Measurements from ENCODE around the gene RNF34.

RNF34 gene

DNA sequence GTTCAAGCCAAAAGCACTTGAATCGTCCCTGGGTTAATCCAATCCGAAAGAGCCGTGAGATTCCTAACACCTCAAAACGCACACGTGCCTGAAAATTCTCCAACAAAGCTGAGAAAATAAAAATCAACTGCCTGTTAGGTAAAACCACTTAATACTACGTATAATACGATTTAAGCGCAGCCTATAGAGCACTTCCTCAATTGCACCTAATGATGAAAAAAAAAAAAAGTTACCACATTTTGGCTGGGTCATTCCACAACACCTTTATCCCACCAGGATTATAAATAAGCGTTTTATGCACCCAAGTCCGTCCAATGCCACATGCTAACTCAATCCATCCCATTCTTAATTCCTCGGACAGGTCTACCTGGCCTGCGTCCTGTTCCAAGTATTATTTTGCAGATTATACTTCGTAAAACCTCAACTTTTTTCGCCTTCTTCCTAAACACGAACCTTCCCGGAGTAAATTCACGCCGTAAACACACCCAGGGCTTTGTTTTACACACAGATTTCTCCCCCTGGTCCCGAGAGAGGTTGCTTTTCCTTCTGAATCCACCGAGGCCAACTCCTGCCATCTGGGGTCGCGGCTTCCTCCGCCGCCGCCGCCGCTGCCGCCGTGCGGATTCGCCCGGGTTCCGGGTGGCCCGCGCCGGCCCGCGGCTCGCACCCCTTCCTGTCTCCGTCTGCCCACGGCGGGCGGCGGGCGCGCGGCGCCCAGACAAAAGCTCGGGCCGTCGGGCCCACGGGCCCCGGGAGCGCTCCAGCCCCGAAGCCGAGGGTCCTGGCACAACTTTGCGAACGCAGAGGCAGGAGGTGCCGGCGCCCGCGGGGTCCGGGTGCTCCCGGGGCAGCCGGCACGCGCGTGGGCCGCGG lies 66.2 kb downstream of the RNF34 start:
- in situ Hi-C loops (cut with MboI; ENCODE audit: low sequenced_read_pairs) = no loop called here

DNA sequence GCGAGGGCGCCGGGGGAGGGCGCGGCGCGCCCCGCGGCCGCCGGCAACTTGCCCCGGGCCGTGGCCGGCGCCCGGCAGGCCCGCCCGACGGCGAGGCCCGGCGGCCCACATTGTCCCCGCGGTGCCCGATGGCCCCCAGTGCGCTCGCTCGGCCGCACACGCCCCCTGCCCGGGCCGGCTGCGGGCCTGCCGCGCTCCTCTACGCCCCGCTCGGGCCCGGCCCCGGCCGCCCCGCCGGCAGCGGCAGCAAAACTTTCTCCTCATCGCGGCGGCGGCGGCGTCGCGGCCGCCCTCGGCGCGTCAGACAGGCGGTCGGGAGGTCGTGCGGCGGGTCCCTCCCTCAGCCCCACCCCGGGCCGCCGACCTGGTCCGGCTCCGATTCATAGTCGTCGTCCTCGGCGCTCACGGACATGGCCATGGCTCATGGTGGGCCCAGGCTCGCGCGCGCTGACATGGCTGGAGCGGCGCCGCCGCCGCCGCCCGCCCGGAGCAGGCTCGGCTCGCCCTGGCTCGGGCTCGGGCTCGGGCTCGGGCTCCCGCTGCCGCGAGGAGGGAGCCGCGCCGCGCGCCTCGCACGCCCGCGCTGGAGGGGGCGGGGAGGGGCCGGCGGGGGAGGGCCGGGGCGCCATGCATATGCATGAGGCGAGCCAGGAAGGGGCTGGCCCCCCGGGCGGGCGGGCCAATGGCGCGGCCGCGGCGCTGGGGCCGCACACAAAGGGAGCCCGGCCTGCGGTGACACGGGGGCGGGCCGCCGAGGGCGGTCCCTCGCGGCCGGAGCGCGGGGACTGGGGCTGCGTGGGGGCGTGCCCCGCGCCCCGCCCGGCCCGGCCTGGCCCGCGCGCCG lies 67.1 kb downstream of the RNF34 start:
- in situ Hi-C loops (cut with MboI; ENCODE audit: low sequenced_read_pairs) = no loop called here

DNA sequence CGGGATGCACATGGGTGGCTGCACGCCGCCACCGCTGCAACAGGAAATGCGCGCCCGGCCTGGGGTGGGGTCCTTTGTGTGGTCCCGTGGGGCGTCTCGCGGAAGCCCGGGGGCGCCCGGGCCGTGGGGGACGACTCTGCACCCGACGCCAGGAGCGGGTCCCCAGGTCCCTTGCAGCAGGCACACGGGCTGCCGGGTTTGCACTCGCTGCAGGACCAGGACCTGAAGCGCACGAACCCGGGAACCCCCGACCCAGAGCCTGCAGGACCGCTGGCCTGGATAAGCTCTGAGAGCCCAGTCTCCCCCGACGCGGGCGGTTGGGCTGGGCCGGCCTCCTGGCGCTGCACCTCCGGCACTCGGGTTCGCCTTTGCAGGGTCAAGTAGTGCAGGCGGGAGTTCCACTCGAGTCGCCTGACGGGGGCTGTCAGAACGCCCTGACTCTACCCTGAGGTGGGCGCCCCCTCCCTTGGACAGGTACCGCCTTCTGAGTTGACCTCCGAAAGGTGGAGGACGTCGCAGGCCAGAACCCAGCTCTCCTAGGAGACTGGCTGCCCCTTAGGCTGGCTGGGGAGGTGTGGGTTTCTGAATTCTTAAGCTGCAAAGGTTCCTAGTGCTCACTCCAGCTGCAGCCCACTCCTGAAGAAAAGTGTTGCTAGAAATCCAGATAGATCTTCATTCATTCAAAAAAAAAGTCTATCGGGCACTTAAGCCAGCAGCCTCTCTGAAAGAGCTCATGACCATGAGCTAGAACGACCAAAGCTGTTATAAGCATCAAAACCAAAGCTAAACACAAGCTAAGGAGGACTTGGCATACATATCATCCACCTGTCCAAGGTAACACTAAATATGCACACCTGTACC lies 68.0 kb downstream of the RNF34 start:
- in situ Hi-C loops (cut with MboI; ENCODE audit: low sequenced_read_pairs) = no loop called here

DNA sequence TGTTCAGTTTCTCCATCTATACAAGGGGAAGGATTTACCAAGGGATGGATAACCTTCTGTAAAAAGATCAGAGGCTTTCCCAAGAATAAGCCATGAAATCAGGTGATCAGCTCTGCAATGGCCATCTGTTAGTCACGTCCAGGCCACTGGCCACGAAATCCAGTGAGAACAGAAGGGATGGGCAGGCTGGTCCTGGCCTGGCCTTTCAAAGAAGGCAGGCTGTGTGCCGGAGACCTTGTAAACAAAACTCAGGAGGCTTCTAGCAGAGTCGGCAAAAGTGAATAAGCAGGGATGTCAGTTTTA lies 68.5 kb downstream of the RNF34 start:
- in situ Hi-C loops (cut with MboI; ENCODE audit: low sequenced_read_pairs) = no loop called here

DNA sequence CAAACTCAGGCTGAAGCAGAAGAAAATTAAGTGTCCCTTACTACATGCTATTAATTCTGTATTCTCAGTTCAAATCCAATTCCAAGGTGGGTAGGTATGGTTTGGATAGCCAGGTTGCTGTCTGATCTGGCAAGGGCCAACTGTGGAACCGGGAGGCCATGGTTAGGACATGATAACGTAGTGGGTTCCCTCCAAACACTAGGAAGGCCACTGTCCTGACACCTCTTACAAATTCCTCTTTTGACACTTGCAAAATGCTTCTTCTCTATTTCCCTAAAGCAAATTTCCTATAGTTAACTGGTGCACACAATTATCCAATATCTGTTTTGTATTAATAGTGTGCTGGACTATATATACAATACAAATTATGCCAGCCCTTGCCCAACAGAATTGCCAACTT lies 70.8 kb downstream of the RNF34 start:
- in situ Hi-C loops (cut with MboI; ENCODE audit: low sequenced_read_pairs) = no loop called here

DNA sequence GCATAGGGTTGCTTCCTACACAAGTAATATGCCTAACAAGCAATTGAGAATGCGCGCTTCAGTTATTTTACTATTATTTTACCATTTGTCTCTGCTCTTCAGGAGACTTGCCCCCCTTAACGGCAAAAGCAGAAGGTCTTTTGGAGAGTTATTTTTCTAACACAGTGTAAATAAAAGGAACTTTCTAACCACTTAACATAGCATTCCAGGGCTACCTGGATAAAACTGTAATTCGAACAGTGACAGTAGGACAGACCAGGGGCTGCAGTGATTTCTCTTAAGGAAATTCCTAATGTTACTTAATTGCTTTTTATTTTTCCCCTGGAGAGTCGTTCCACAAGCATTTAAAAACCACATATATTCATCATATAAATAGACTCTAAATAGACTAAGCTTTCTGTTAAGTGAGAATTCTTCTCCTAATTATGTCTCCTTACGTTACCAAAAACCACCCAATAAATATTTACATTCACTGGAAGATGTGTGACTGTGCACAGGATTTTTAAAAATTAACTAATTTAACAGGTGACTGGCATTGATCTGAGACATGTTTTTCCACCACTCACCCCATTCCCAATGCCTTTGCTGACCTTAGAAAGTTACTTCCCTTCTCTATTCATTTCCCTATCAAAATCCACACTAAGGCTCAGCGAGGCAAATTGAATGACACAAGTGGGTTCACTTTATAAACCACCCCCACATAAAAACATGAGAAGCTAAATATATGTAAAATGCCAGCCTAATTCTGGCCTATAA lies 72.4 kb downstream of the RNF34 start:
- in situ Hi-C loops (cut with MboI; ENCODE audit: low sequenced_read_pairs) = no loop called here

All from hTERT RPE-1 (cell line).